AG04450 (cell line): ENCODE data around the gene APOC3. TPM values are rescaled to one million over a fixed set of nuclear protein-coding genes. Genes with fewer than 3 reads are reported as not detected.

Source experiments
- CTCF ChIA-PET: fragments of 300-600, 350-600 bp; formaldehyde crosslinking; extraction: SDS; loops from one replicate; lab custom pipeline; 2022; ENCODE audit warnings: antibody characterized with exemption, inconsistent platforms; lab: Charles Lee
- POLR2A ChIA-PET: fragments of 350-600 bp; formaldehyde crosslinking; extraction: SDS; loops from one replicate; lab custom pipeline; 2021; ENCODE audit warnings: antibody characterized with exemption, inconsistent platforms; lab: Yijun Ruan, JAX
- DNase-seq: peaks from one replicate; pipeline ENCODE4 v3.0.0-alpha.2; 2011; ENCODE audit warnings: low read depth, low spot score
- H3K27ac ChIP-seq: one replicate; pipeline ENCODE4 v1.5.1; 2012; ENCODE audit warnings: low read depth, low read length, control low read depth
- H3K27me3 ChIP-seq: one replicate; pipeline ENCODE4 v1.6.0; 2012; ENCODE audit warnings: low read length; ENCODE audit not compliant: control insufficient read depth, insufficient read depth
- H3K4me3 ChIP-seq: 2 replicates; pipeline ENCODE4 v1.5.1; 2011; ENCODE audit warnings: mild to moderate bottlenecking, low read depth, low read length, control low read depth
- H3K9me3 ChIP-seq: 2 replicates; pipeline ENCODE4 v1.5.1; 2012; ENCODE audit warnings: low read length; ENCODE audit not compliant: control insufficient read depth, insufficient read depth
- CTCF ChIP-seq: IDR thresholded peaks from 2 replicates; pipeline ENCODE4 v1.5.1; 2011; ENCODE audit warnings: low read depth, low read length, control low read depth, inconsistent platforms
- polyA plus RNA-seq: library from polyadenylated mRNA; depleted of rRNA; stranded (reverse); fragments of >200 nt; gene quantifications from 2 replicates; pipeline ENCODE4 v1.2.3, GENCODE V29; 2011

APOC3 gene
- polyA plus RNA-seq, 1 experiment, result not detected

GRCh38 chr11:116826751-116827431 lies 2.8 kb upstream of the APOC3 start:
- no peak overlapping the region for H3K27ac ChIP-seq
- TF ChIP-seq CTCF, result no peak
- POLR2A ChIA-PET, result no interaction called here
- no peaks in the 10 kb centered on the region for H3K9me3 ChIP-seq
- H3K27me3 ChIP-seq, result peaks cover 5% of the 10 kb centered on the region
- DNase-seq, result no peak
- no peak overlapping the region for H3K4me3 ChIP-seq
- CTCF ChIA-PET, result interaction anchor here (1.0 kb wide), 1 partner anchor 14 kb away, joined by 3 read pairs; no protein-coding TSS in a partner anchor

- peaks cover 5% of the 10 kb centered on the region for H3K27me3 ChIP-seq
- H3K27ac ChIP-seq, result no peak overlapping the region
- CTCF ChIA-PET, result interaction anchor here (1.0 kb wide), 1 partner anchor 13 kb away, joined by 3 read pairs; no protein-coding TSS in a partner anchor
- no peak overlapping the region for H3K4me3 ChIP-seq
- POLR2A ChIA-PET, result no interaction called here
- no peaks in the 10 kb centered on the region for H3K9me3 ChIP-seq
- TF ChIP-seq CTCF, result no peak
- DNase-seq, result no peak
Observed at GRCh38 chr11:116827461-116827860, 2.2 kb upstream of the APOC3 start.

- Histone ChIP-seq H3K4me3 (no peak overlapping the region), H3K27ac (no peak overlapping the region), H3K9me3 (no peaks in the 10 kb centered on the region), H3K27me3 (peaks cover 2% of the 10 kb centered on the region)
- ChIA-PET CTCF (no interaction called here), POLR2A (no interaction called here)
- DNase-seq, result no peak
- no peak for TF ChIP-seq CTCF
Observed at GRCh38 chr11:116828632-116829524, 829 bp upstream of the APOC3 start.

GRCh38 chr11:116830184-116830912 lies 641 bp downstream of the APOC3 start:
- CTCF ChIA-PET, result interaction anchor here (0.7 kb wide), 1 partner anchor 39 kb away, joined by 3 read pairs; the partner anchor contains the start of gene APOA5
- DNase-seq, result no peak
- peaks cover 2% of the 10 kb centered on the region for H3K27me3 ChIP-seq
- H3K4me3 ChIP-seq, result no peak overlapping the region
- no peak for TF ChIP-seq CTCF
- POLR2A ChIA-PET, result no interaction called here
- H3K27ac ChIP-seq, result no peak overlapping the region
- H3K9me3 ChIP-seq, result no peaks in the 10 kb centered on the region
